Breast epithelium (tissue), 3 donors: ENCODE measurements around the gene DPY19L2.
"Not testable (repeated sequence)": the region's sequence is repeated elsewhere in the genome, so short reads cannot be mapped to it uniquely, and the experiment has no call there.

Source experiments
- POLR2A ChIP-seq: fragments of 450-650 bp; IDR thresholded peaks from one replicate; pipeline ENCODE4 v1.6.1; 2016; ENCODE audit warnings: antibody characterized with exemption, mild to moderate bottlenecking, moderate library complexity
- POLR2AphosphoS5 ChIP-seq, 3 donors: sonication (generic); formaldehyde crosslinking; IDR thresholded peaks; one replicate each; pipeline ENCODE4 v1.6.1; 2017; ENCODE audit warnings: antibody characterized with exemption in 3 of 3

- not testable (repeated sequence) for TF ChIP-seq POLR2A; POLR2AphosphoS5 (IDR thresholded peaks at IDR 0.05)
These were observed 85.0 kb downstream of the DPY19L2 start for GRCh38 chr12:63583289-63583688.
